ENCODE data around the gene TNK2.

TNK2 gene

DNA sequence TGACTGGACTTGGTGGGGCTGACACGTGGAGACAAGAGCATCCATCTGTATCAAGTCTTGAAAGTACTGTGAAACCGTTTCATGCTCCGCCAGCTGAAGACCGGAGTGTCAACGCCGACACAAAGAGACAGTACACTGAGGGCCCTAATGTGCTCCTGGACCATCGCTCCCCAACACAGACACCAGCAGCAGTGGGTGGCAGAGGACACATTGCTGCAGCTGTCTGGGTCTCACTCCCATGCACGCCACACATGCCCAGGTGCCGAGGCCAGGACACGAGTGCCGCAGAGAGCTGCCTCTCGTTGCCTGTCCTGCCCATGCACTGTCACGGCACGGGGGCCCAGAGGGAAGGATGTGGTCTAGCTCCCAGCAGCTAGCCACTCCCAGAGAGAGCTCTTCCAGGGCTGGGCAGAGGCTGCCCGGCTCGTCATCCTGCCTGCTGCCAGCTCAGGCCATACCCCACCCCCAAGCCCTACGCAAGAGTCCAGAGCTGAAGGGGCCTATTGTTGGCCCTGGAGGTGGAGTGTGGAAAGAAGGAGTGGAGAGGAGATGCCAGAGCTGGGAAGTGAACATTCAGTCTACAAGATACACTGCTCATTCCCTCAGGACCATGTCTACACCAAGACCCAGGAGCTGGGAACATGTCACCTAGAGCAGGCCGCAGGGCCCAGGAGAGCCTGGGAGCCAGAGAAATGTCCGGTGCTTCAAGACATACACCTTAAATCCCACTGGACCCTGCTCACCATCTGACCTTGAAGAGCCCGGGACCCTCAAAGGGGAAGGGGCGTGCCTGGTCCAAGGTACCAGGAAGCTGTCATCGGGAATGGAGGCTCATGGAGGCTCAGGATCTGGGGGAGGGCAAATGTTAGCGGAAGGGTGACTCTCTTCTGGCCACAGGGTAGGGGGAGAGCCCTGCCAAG is 7.7 kb downstream of the TNK2 start:
- in situ Hi-C loops (cut with HindIII; ENCODE audit: low sequenced_read_pairs), result no loop called here

GRCh38 chr3:195899701-195900435 is 8.5 kb downstream of the TNK2 start:
- in situ Hi-C loops (cut with HindIII; ENCODE audit: low sequenced_read_pairs), result no loop called here

GRCh38 chr3:195897853-195898415 is 10.4 kb downstream of the TNK2 start:
- in situ Hi-C loops (cut with HindIII; ENCODE audit: low sequenced_read_pairs), result no loop called here

DNA sequence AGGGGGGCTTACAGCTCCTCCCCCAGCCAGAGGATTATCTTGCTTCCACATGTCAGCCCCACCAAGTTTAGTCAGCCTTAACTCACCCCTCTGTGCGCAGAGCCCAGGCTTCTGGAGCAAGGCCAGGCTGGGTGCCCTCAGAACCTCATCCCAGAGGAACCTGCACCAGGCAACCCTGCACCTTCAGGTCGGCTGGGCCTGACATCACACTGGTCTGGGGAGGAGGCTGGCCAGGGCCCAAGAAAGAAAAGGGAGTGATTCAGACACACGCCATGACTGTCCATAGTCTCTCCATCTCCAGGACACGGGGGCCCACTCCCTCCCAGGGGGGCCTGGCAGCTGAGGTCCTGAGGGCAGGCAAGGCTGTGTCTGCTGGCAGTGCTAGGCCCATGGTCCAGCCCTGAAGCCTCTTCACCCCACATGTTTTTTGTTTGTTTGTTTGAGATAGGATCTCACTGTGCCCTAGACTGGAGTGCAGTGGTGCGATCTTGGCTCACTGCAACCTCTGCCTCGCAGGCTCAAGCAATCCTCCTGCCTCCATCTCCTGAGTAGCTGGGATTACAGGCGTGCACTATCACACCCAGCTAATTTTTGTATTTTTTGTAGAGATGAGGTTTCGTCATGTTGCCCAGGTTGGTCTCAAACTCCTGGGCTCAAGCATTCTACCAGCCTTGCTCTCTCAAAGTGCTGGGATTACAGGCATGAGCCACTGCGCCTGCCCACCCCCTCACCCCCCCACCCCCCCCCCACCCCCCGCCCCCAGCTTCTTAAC is 11.1 kb downstream of the TNK2 start:
- in situ Hi-C loops (cut with HindIII; ENCODE audit: low sequenced_read_pairs), result no loop called here

- in situ Hi-C loops (cut with HindIII; ENCODE audit: low sequenced_read_pairs), result no loop called here
Measured at GRCh38 chr3:195896361-195897080, 11.8 kb downstream of the TNK2 start.

DNA sequence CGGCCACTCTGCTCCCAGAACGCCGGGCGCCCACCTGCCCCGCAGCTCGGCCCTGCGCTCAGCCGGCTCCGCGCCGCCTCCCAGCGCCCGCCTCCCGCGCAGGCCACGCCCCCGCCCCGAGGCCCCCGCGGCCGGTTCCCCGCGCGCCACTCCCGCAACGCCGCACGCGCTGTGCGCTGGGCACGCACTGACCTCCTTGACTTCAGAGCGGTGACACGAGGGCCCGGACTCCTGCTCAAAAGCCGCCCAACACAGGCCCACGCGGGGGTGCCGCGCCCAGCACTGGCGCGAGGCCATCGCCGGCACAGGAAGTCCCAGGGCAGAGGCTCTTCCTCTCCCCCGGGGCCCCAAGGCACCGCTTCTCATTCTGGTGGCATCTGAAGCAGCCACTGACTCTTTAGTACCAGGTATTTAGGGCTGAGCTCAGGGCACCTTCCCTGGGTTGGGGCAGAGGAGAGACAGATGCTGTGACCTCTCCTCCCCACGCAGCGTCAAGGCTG is 12.4 kb downstream of the TNK2 start:
- in situ Hi-C loops (cut with HindIII; ENCODE audit: low sequenced_read_pairs), result no loop called here

GRCh38 chr3:195895078-195895860 is 13.1 kb downstream of the TNK2 start:
- in situ Hi-C loops (cut with HindIII; ENCODE audit: low sequenced_read_pairs), result no loop called here

DNA sequence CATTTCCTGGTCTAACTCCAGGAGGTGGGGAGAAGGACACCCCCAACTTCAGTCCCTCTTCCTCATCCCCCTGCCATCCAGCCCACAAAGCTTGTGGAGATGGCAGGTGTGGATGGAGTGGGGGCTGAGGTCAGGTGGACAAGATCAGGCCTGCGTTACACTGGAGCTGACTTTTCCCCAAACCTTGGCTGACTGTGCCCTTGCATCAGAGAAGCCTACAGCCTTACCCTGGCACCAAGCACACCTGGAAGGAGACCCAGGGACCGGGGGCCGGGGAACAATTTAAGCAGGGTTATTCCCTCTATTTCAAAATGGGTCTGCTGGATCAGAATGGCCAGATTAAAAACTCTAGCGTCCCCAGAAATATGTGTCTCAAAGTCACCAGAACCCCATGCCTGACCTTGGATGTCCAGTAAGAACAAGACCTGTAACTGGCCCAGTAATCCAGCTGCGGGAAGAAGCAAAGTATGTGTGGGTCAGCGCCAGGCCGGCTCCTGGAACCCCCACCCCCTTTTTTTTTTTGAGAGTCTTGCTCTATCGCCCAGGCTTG is 14.4 kb downstream of the TNK2 start:
- in situ Hi-C loops (cut with HindIII; ENCODE audit: low sequenced_read_pairs), result no loop called here

DNA sequence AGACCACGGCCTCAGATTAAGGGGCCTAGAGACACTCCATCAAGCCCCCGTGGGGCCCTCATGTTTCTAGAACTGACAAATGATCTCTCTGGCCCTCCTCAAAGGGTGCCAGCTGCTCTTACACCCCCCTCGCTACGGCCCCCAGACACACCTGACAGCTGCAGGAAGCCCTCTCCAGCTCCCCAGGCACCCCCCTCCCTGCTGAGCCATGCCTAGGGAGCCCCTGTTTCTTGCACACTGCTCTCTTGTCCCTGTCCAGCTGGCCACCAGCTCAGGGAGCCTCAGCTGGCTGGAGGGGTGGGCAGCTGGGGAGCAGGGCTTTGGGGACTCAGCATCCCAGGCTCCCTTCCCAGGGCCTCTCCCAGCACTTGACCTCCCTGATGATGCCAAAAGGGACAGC is 14.8 kb downstream of the TNK2 start:
- in situ Hi-C loops (cut with HindIII; ENCODE audit: low sequenced_read_pairs), result no loop called here

GRCh38 chr3:195893044-195893395 is 15.3 kb downstream of the TNK2 start:
- in situ Hi-C loops (cut with HindIII; ENCODE audit: low sequenced_read_pairs), result no loop called here

DNA sequence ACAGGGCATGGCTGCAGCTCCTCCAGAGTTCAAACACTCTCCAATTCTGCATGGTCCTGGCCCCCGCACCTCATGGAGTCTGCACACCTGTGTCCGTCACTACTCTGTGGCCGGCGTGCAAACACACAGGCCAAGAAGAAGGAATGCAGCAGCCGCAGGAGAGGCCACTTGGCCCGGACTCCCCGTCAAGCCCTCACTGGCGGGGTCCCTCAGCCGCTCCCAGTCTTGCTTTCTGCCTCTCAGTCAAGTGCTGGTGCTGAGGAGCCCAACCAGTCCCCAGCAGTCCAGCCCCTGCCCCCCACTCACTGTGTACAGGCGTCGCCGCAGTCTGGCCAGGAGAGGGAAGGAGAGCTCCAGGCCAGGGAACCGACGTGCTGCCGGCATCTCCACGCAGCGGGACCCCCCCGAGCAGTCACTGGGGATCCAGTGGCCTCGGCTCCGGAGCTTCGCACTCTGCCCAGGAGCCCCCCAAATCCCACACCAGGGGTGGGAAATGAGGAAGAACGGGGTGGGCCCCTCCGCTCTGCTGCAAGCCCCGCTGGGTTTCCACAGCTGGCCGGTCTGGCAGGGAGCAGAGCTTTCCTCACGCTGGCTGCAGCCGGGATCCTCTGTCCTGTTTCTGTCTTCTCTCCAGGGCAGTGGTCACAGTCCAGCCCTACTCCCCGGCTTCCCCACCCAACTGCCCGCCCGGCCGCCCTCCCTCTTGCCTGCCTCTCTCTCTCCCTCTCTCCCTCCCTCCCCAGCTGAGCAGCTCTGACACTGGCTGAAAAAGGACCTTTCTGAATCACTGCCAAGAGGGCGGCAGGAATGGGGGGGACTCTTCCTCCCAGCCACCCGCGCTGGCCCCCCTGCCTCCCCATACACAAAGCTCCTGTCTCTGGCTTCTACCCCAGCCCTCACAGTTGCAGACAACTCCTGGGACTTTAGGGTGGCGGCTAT is 16.0 kb downstream of the TNK2 start:
- in situ Hi-C loops (cut with HindIII; ENCODE audit: low sequenced_read_pairs), result no loop called here

- in situ Hi-C loops (cut with HindIII; ENCODE audit: low sequenced_read_pairs), result no loop called here
Measured at GRCh38 chr3:195891431-195892104, 16.8 kb downstream of the TNK2 start.

DNA sequence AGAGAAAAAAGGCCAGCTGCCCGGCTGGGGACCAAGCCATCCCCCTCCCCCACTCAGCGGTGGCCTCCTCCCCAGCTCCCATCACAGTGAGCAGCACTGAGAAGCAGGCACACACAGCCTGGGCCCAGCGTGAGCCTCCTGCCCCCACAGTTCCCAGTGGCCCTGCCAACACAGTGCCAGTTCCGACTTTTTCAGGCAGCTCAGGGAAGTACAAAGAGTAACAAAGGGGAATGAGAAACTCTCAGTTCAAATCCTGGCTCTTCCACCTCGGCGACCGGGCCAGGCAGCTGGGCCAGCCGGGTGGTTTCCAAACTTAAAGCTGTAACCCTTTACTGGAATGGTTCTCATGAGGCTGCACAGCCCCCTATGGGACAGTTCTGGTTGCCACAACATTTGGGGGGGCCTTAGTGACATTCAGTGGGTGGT is 18.5 kb downstream of the TNK2 start:
- in situ Hi-C loops (cut with HindIII; ENCODE audit: low sequenced_read_pairs), result no loop called here

DNA sequence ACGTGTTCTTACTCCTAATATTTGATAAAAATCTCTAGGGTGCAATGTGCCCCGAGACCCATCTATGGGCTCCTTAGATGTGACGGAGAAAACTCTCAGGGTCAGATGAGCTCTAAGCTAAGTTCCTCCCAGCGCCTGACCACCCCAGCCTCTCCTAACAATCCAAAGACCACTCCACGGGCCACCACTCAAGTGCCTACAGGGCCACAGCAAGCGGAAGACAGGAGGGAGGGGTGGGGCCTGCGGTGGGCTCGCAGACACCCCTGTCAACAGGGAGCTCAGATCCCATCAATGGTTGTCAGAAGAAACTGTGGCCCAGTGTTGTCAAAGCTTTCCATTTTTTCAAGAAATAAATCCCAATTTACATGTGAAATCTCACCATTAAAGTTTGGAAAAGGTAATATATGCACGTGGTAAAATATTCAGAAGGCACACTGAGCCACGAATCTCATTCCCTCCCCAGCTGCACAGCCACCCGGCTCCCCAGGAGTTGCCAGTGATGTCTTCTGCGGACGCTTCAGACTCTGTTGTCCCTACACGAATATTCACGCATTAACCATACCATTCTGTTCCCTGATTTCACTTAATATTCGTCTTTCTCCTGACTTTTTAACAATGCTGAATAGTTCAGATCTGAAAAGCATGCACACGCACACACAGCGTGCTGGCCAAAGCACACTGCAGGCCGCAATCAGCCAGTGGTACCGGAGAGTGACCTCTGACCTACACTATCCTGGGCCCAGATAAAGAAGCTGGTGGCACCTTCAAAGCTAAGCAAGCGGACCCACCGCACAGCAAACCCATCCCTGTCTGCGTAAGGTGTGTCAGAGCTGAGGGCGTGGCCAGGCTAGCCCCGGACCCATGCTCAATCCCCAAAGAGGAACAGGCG is 19.1 kb downstream of the TNK2 start:
- in situ Hi-C loops (cut with HindIII; ENCODE audit: low sequenced_read_pairs), result no loop called here

DNA sequence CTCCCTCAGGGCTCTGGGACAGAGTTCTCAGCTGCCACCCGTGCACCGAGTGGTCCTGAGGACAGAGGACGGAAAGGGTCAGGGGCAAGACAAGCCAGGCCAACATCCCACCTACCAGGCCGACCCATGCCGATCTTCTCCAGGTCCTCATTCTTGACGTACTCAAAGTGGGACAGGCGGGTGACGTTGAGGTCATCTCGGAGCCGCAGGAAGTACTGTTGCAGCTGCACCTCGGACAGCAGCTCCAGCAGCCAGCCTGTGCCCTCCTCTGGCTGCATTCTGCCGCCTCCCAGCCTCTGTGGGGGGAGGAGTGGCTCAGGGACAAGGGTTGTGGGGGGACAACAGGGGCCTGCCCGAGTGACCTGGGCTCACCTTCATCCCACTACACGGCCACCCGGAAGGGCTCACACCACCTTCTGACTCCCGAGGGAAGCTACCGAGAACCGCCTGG is 20.0 kb downstream of the TNK2 start:
- in situ Hi-C loops (cut with HindIII; ENCODE audit: low sequenced_read_pairs), result no loop called here

GRCh38 chr3:195887670-195888069 is 20.7 kb downstream of the TNK2 start:
- in situ Hi-C loops (cut with HindIII; ENCODE audit: low sequenced_read_pairs), result no loop called here

Data from endothelial cell of hepatic sinusoid (primary cell).